GM12864 (cell line): ENCODE results near the gene PHLPP1.

ENCODE experiments used
- DNase-seq: peaks from one replicate; pipeline ENCODE4 v3.0.0-alpha.2; 2011; ENCODE audit warnings: low read depth
- H3K4me3 ChIP-seq: 2 replicates; pipeline ENCODE4 v1.5.1; 2011; ENCODE audit warnings: mild to moderate bottlenecking, low read depth, low read length, control low read depth
- CTCF ChIP-seq: IDR thresholded peaks from 2 replicates; pipeline ENCODE4 v1.5.1; 2011; ENCODE audit warnings: low read depth, mild to moderate bottlenecking, moderate library complexity, low read length, control low read depth, inconsistent platforms; ENCODE audit errors: missing control alignments

Gene PHLPP1

DNA sequence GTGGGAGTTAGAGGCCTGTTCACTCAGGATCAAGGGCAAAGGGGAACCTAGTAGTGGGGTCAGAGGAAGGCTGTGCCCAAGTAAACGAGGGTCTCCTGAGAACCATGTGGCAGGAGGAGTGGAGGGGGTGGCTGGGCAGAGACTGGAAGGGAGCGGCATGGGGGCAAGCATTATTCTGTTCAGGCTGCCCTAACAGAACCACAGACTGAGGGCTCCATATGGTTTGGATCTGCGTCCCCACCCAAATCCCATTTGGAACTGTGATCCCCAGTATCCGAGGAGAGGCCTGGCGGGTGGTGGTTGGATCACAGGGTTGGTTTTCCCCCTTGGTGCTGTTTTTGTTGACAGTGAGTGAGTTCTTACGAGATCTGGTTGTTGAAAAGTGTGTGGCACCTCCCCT is 287.0 kb downstream of the PHLPP1 start:
- DNase-seq, result no peak
- no peak overlapping the region for H3K4me3 ChIP-seq
- no peak for TF ChIP-seq CTCF

GRCh38 chr18:63002803-63003445 is 287.6 kb downstream of the PHLPP1 start:
- no peak for TF ChIP-seq CTCF
- no peak for DNase-seq
- no peak overlapping the region for H3K4me3 ChIP-seq

- no peak for TF ChIP-seq CTCF
- no peak overlapping the region for H3K4me3 ChIP-seq
- no peak for DNase-seq
These were observed 288.6 kb downstream of the PHLPP1 start for GRCh38 chr18:63003899-63004298.

GRCh38 chr18:63004466-63005089 is 289.2 kb downstream of the PHLPP1 start:
- DNase-seq, result no peak
- TF ChIP-seq CTCF, result no peak
- H3K4me3 ChIP-seq, result no peak overlapping the region

DNA sequence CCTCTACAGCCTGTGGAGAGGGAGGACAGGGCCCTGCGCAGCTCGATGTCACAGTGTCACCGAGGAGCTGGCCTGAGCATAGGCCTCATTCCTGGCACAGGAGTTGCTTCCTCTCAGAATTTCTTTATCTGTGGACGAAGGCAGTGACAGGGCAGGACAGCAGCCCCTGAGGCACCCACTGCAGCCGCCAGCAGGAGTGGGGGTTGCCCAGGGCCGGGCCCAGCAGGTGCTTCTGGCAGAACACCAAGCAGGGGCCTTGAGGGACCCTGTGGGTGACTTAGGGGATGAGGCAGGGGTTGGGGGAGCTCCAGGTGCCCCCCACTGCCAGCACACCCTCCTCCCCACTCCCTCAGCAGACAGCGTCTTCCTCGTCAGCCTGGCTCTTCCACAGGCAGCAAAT is 290.0 kb downstream of the PHLPP1 start:
- no peak for TF ChIP-seq CTCF

DNA sequence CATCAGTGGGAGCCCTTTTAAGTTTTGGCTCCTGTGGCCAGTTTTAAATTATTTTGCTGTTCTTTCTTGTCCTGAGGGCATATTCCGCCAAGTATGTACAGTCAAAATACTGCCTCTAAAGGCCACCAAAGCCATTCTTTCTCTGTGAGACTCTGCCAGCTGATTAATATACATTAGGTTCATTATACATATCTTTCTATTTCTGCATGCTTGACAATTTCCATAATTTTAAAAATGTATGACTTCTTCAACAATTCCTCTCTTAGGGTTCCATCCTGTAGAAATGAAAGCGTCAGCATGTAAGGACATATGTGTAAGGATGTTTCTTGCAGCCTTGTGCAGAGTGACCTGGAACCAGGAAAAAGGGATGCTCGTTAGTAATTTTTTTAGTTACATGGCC is 291.9 kb downstream of the PHLPP1 start:
- H3K4me3 ChIP-seq, result no peak overlapping the region

More for the DNA sequence above, 290.0 kb downstream of the PHLPP1 start:
- no peak overlapping the region for H3K4me3 ChIP-seq
- DNase-seq, result no peak

More for the DNA sequence above, 291.9 kb downstream of the PHLPP1 start:
- TF ChIP-seq CTCF, result no peak
- no peak for DNase-seq
